HCT116 (cell line): ENCODE measurements around the gene MBP. TPM values are rescaled to one million over a fixed set of nuclear protein-coding genes. Genes with fewer than 3 reads are reported as not detected.

Experiments
- ATAC-seq: fragments of 200-7000 bp; cut with Tn5 transposase; 2 replicates; pipeline ENCODE4 v1.9.1; 2020; ENCODE audit warnings: mild to moderate bottlenecking, moderate library complexity
- BruUV-seq: library from RNA; stranded (reverse); fragments of 400-500 nt; replicated peaks from 2 replicates; lab custom pipeline; 2021; lab: Mats Ljungman, UMichigan
- CTCF ChIA-PET: fragments of 300-600 bp; sonication (Branson Sonifier 250); formaldehyde crosslinking; loops from one replicate; lab custom pipeline; 2021; ENCODE audit warnings: antibody characterized with exemption; lab: Charles Lee
- POLR2A ChIA-PET: fragments of 300-600, 350-600 bp; sonication (Branson Sonifier 250); formaldehyde crosslinking; loops from one replicate; lab custom pipeline; 2021; ENCODE audit warnings: antibody characterized with exemption; lab: Charles Lee
- RAD21 ChIA-PET, 2 experiments: fragments of 300-600 bp; sonication (Branson Sonifier 250); formaldehyde crosslinking; loops; one replicate each; lab custom pipeline; 2023; ENCODE audit warnings: low total read pairs in 2 of 2; ENCODE audit not compliant: uncharacterized antibody in 2 of 2, unreplicated experiment in 2 of 2, low non-redundant PET in 1 of 2; lab: Charles Lee
- DNase-seq: peaks from one replicate; pipeline ENCODE4 v3.0.0-alpha.2; 2010; ENCODE audit warnings: low read depth, low spot score
- H2AFZ ChIP-seq: fragments of 200-600 bp; shearing (Covaris generic), sonication (generic); 2 replicates; pipeline ENCODE4 v1.6.1; 2017; ENCODE audit warnings: low read depth, mixed run types, mixed read lengths, antibody characterized with exemption, low read length; ENCODE audit not compliant: poor library complexity, severe bottlenecking
- H3K27ac ChIP-seq: 2 replicates; pipeline ENCODE4 v1.5.1; 2012; ENCODE audit warnings: low read depth, low read length
- H3K27me3 ChIP-seq: fragments of 200-600 bp; sonication (generic); 2 replicates; pipeline ENCODE4 v1.6.1; 2016; ENCODE audit warnings: mixed run types, low read length, mixed read lengths; ENCODE audit not compliant: insufficient read depth
- H3K36me3 ChIP-seq, 2 experiments: fragments of 200-500 bp in 1 of 2; fragments of 200-600 bp in 1 of 2; sonication (Bioruptor generic) in 1 of 2; sonication (generic) in 1 of 2; 2 replicates each; pipeline versions ENCODE4 v1.5.1 to v1.6.1; 2014 to 2016; ENCODE audit warnings: low read length in 2 of 2, inconsistent platforms in 1 of 2, mixed read lengths in 1 of 2, mixed run types in 1 of 2; ENCODE audit not compliant: insufficient read depth in 2 of 2, control insufficient read depth in 1 of 2
- H3K4me1 ChIP-seq, 2 experiments: fragments of 200-600 bp in 1 of 2; sonication (generic) in 1 of 2; 2 replicates each; pipeline versions ENCODE4 v1.5.1 to v1.6.1; 2012 to 2017; ENCODE audit warnings: low read length in 2 of 2, inconsistent platforms in 1 of 2, mild to moderate bottlenecking in 1 of 2, mixed read lengths in 1 of 2, mixed run types in 1 of 2, moderate library complexity in 1 of 2; ENCODE audit not compliant: insufficient read depth in 2 of 2, control insufficient read depth in 1 of 2
- H3K4me2 ChIP-seq: fragments of 200-600 bp; sonication (generic); 2 replicates; pipeline ENCODE4 v1.6.1; 2017; ENCODE audit warnings: mixed run types, low read length, mixed read lengths
- H3K4me3 ChIP-seq, 2 experiments: fragments of 200-600 bp in 1 of 2; sonication (generic) in 1 of 2; replicated peaks in 1 of 2; 2 replicates each; pipeline ENCODE4 v1.5.1; 2011 to 2016; ENCODE audit warnings: low read length in 2 of 2, control low read depth in 1 of 2, low read depth in 1 of 2, mild to moderate bottlenecking in 1 of 2, mixed read lengths in 1 of 2, mixed run types in 1 of 2
- H3K79me2 ChIP-seq: fragments of 200-600 bp; sonication (generic); 2 replicates; pipeline ENCODE4 v1.6.1; 2017; ENCODE audit warnings: mild to moderate bottlenecking, mixed run types, low read length, moderate library complexity, mixed read lengths; ENCODE audit not compliant: insufficient read depth
- H3K9ac ChIP-seq: fragments of 200-600 bp; sonication (generic); 2 replicates; pipeline ENCODE4 v1.6.1; 2016; ENCODE audit warnings: low read length, mixed read lengths
- H3K9me2 ChIP-seq: fragments of 200-600 bp; sonication (generic), shearing (Covaris generic); 2 replicates; pipeline ENCODE4 v1.6.1; 2017; ENCODE audit warnings: mixed run types, mild to moderate bottlenecking, moderate library complexity; ENCODE audit not compliant: insufficient read depth
- H3K9me3 ChIP-seq, 2 experiments: fragments of 200-500 bp in 1 of 2; fragments of 200-600 bp in 1 of 2; sonication (Bioruptor generic) in 1 of 2; sonication (generic) in 1 of 2; 2 replicates each; pipeline ENCODE4 v1.6.1; 2014 to 2017; ENCODE audit warnings: low read length in 2 of 2, mixed read lengths in 2 of 2, inconsistent platforms in 1 of 2, low read depth in 1 of 2, mild to moderate bottlenecking in 1 of 2, mixed run types in 1 of 2, moderate library complexity in 1 of 2; ENCODE audit not compliant: control insufficient read depth in 1 of 2, insufficient read depth in 1 of 2
- H4K20me1 ChIP-seq: fragments of 200-600 bp; sonication (generic), shearing (Covaris generic); 2 replicates; pipeline ENCODE4 v1.6.1; 2017; ENCODE audit warnings: mixed run types, mild to moderate bottlenecking, moderate library complexity; ENCODE audit not compliant: insufficient read depth
- ATF3 ChIP-seq: IDR thresholded peaks from 2 replicates; pipeline ENCODE4 v1.6.1; 2012
- CBX3 ChIP-seq: IDR thresholded peaks from 2 replicates; pipeline ENCODE4 v1.6.1; 2012; ENCODE audit warnings: low read depth
- CEBPB ChIP-seq: IDR thresholded peaks from 2 replicates; pipeline ENCODE4 v1.6.1; 2012; ENCODE audit warnings: low read depth
- EGR1 ChIP-seq: IDR thresholded peaks from 2 replicates; pipeline ENCODE4 v1.6.1; 2012; ENCODE audit warnings: low read depth
- EZH2phosphoT487 ChIP-seq: fragments of 200-600 bp; IDR thresholded peaks from 2 replicates; pipeline ENCODE4 v1.6.1; 2018; ENCODE audit warnings: antibody characterized with exemption, borderline replicate concordance
- POLR2A ChIP-seq: IDR thresholded peaks from 2 replicates; pipeline ENCODE4 v1.7.0; 2011; ENCODE audit warnings: borderline replicate concordance; ENCODE audit not compliant: insufficient read depth, insufficient read length; ENCODE audit errors: extremely low read depth
- POLR2AphosphoS5 ChIP-seq: IDR thresholded peaks from 2 replicates; pipeline ENCODE4 v1.6.1; 2011; ENCODE audit warnings: mild to moderate bottlenecking, low read depth, low read length, moderate library complexity
- RAD21 ChIP-seq: IDR thresholded peaks from 2 replicates; pipeline ENCODE4 v1.6.1; 2012; ENCODE audit warnings: low read depth, mild to moderate bottlenecking
- SIN3A ChIP-seq: IDR thresholded peaks from 2 replicates; pipeline ENCODE4 v1.6.1; 2012; ENCODE audit warnings: low read depth
- SP1 ChIP-seq: IDR thresholded peaks from 2 replicates; pipeline ENCODE4 v1.6.1; 2012; ENCODE audit warnings: low read depth
- SRF ChIP-seq: IDR thresholded peaks from 2 replicates; pipeline ENCODE4 v1.6.1; 2012; ENCODE audit warnings: low read depth
- TCF7L2 ChIP-seq: IDR thresholded peaks from 2 replicates; pipeline ENCODE4 v1.7.0; 2011; ENCODE audit warnings: borderline replicate concordance, inconsistent platforms; ENCODE audit not compliant: insufficient read depth, insufficient read length; ENCODE audit errors: extremely low read depth
- YY1 ChIP-seq: IDR thresholded peaks from 2 replicates; pipeline ENCODE4 v1.6.1; 2011; ENCODE audit warnings: low read length, low read depth, moderate library complexity, mild to moderate bottlenecking; ENCODE audit not compliant: insufficient replicate concordance; ENCODE audit errors: extremely low read depth
- ZFX ChIP-seq: fragments of 450-650 bp; IDR thresholded peaks from 2 replicates; pipeline ENCODE4 v1.6.1; 2017
- intact Hi-C: fragments of 100-400 bp; cut with micrococcal nuclease; formaldehyde crosslinking; loops from 2 replicates; pipeline ENCODE4 v1.10.0; 2022
- total RNA-seq: library from RNA; stranded (reverse); gene quantifications from one replicate; pipeline ENCODE4 v1.2.1, GENCODE V29; 2021; ENCODE audit not compliant: unreplicated experiment
- TF ChIP-seq, protein P1 (sequence below): IDR thresholded peaks from 2 replicates; pipeline ENCODE4 v1.6.1; 2012
- TF ChIP-seq, protein P2 (sequence below): IDR thresholded peaks from 2 replicates; pipeline ENCODE4 v1.6.1; 2012; ENCODE audit warnings: low read depth

The MBP gene
- total RNA-seq, 1 experiment from 2014 or later = 34.9 TPM

- no peak overlapping the region for H3K4me3 ChIP-seq
- intact Hi-C loops = no loop called here
- peaks cover 5% of the 10 kb centered on the region; the same call in 1 of the 2 replicates for H3K79me2 ChIP-seq
- no peak overlapping the region for H2AFZ ChIP-seq
- no peak overlapping the region for H3K4me2 ChIP-seq
- DNase-seq = no peak
- no peaks in the 10 kb centered on the region for H3K27me3 ChIP-seq
- CTCF ChIA-PET = interaction anchor here (0.8 kb wide), 1 partner anchor 30 kb away, joined by 3 read pairs; no protein-coding TSS in a partner anchor
- no TSS peak for BruUV-seq
- ATAC-seq = no peak
- no peaks in the 10 kb centered on the region for H3K9me2 ChIP-seq
- RAD21 ChIA-PET = no interaction called here
- H3K9me3 ChIP-seq = no peaks in the 10 kb centered on the region
- H3K9ac ChIP-seq = no peak overlapping the region
- H3K4me1 ChIP-seq = no peaks in the 10 kb centered on the region
- POLR2A ChIA-PET = no interaction called here
- H3K27ac ChIP-seq = no peak overlapping the region
- TF ChIP-seq POLR2AphosphoS5 (no peak), SP1 (no peak), YY1 (no peak), RAD21 (no peak), CBX3 (no peak), SIN3A (no peak), ATF3 (no peak), EZH2phosphoT487 (no peak)
- TF ChIP-seq, protein P1, sequence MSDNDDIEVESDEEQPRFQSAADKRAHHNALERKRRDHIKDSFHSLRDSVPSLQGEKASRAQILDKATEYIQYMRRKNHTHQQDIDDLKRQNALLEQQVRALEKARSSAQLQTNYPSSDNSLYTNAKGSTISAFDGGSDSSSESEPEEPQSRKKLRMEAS = no peak
- TF ChIP-seq, all 23 proteins: peak for 0
- Histone ChIP-seq H4K20me1 (no peaks in the 10 kb centered on the region), H3K36me3 (no peaks in the 10 kb centered on the region)
Measured at GRCh38 chr18:77035380-77036187, 97.0 kb downstream of the MBP start.

DNA sequence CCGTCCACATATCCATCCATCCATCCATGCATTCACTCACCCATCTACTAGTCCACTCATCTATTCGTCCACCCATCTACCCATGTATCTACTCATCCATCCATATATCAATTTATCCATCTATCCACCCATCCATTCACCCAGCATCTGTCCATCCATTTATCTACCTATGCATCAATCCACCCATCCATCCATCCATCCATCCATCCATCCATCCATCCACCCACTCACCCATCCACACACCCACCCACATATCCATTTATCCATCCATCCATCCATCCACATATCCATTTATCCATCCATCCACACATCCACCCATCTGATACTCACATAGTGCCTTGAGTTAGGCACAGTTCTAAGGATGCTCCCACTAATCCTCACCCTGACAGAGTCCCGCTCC, 99.0 kb downstream of the MBP start:
- H3K79me2 ChIP-seq = peaks cover 7% of the 10 kb centered on the region; the same call in 1 of the 2 replicates
- H3K9me2 ChIP-seq = no peaks in the 10 kb centered on the region
- H2AFZ ChIP-seq = no peak overlapping the region
- no peaks in the 10 kb centered on the region for H4K20me1 ChIP-seq
- no peaks in the 10 kb centered on the region for H3K36me3 ChIP-seq
- intact Hi-C loops = no loop called here
- no peak overlapping the region for H3K4me3 ChIP-seq
- H3K9ac ChIP-seq = no peak overlapping the region
- DNase-seq = no peak
- no peak overlapping the region for H3K27ac ChIP-seq
- TF ChIP-seq POLR2A = no peak
- TF ChIP-seq ZFX = no peak
- no peak for TF ChIP-seq SIN3A
- no peak for TF ChIP-seq EGR1
- no peak for TF ChIP-seq ATF3
- TF ChIP-seq SRF = no peak
- TF ChIP-seq CBX3 = no peak
- no peak for TF ChIP-seq TCF7L2
- TF ChIP-seq, protein P2, sequence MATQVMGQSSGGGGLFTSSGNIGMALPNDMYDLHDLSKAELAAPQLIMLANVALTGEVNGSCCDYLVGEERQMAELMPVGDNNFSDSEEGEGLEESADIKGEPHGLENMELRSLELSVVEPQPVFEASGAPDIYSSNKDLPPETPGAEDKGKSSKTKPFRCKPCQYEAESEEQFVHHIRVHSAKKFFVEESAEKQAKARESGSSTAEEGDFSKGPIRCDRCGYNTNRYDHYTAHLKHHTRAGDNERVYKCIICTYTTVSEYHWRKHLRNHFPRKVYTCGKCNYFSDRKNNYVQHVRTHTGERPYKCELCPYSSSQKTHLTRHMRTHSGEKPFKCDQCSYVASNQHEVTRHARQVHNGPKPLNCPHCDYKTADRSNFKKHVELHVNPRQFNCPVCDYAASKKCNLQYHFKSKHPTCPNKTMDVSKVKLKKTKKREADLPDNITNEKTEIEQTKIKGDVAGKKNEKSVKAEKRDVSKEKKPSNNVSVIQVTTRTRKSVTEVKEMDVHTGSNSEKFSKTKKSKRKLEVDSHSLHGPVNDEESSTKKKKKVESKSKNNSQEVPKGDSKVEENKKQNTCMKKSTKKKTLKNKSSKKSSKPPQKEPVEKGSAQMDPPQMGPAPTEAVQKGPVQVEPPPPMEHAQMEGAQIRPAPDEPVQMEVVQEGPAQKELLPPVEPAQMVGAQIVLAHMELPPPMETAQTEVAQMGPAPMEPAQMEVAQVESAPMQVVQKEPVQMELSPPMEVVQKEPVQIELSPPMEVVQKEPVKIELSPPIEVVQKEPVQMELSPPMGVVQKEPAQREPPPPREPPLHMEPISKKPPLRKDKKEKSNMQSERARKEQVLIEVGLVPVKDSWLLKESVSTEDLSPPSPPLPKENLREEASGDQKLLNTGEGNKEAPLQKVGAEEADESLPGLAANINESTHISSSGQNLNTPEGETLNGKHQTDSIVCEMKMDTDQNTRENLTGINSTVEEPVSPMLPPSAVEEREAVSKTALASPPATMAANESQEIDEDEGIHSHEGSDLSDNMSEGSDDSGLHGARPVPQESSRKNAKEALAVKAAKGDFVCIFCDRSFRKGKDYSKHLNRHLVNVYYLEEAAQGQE = no peak
- TF ChIP-seq CEBPB = no peak
- no peak for ATAC-seq
- no peak overlapping the region for H3K4me2 ChIP-seq
- H3K9me3 ChIP-seq = no peaks in the 10 kb centered on the region
- CTCF ChIA-PET = no interaction called here
- H3K27me3 ChIP-seq = no peaks in the 10 kb centered on the region
- BruUV-seq = no TSS peak
- RAD21 ChIA-PET = no interaction called here
- no peaks in the 10 kb centered on the region for H3K4me1 ChIP-seq
- POLR2A ChIA-PET = no interaction called here
